Measurements from ENCODE around the gene DUS1L.

DNA sequence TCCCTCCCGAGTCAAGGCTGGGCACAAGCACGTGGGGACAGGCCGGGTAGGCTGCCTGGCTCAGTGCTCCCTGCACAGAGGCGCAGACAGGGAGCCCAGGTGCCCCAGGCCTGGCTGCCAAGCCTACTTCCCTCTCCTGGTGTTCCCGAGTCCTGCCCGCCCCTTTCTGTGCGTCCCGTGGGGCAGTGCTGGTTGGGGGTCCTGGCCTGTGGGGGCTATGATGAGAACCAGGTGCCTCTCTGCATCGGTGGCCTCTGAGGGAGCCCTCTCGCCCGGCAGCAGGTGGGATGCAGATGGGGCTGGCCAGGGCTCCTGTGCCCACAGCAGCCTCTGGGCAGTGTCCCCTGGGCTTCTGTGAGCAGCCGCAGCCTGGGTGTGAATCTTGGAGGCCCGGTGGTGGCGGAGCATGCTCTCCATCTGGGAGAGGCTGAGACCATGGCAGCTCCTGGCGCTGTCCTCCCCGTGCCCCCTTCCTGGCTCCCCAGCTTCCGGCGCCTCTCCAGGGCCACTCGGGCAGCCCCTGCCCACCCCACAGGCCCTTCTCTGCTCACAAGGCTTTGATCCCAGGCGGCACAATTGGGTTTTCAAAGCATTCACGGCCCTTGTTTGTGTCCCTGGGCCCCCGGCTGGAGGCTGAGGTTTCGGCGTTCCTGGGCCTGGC lies 50.2 kb downstream of the DUS1L start:
- TF ChIP-seq, protein P1, sequence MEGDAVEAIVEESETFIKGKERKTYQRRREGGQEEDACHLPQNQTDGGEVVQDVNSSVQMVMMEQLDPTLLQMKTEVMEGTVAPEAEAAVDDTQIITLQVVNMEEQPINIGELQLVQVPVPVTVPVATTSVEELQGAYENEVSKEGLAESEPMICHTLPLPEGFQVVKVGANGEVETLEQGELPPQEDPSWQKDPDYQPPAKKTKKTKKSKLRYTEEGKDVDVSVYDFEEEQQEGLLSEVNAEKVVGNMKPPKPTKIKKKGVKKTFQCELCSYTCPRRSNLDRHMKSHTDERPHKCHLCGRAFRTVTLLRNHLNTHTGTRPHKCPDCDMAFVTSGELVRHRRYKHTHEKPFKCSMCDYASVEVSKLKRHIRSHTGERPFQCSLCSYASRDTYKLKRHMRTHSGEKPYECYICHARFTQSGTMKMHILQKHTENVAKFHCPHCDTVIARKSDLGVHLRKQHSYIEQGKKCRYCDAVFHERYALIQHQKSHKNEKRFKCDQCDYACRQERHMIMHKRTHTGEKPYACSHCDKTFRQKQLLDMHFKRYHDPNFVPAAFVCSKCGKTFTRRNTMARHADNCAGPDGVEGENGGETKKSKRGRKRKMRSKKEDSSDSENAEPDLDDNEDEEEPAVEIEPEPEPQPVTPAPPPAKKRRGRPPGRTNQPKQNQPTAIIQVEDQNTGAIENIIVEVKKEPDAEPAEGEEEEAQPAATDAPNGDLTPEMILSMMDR (IDR thresholded peaks at IDR 0.05), result no peak
- no peak for TF ChIP-seq EP300 (IDR thresholded peaks at IDR 0.05)

All from stomach (tissue), 4 donors.